ENCODE measurements around the gene ZNF135.

Gene ZNF135

GRCh38 chr19:58060231-58060630 is 1.1 kb downstream of the ZNF135 start:
- H3K36me3 ChIP-seq (ENCODE audit: control insufficient read depth in 2 of 2, insufficient read depth in 1 of 2, low read length in 2 of 2): no peaks in the 10 kb centered on the region
- no peak overlapping the region for H3K27ac ChIP-seq (ENCODE audit: extremely low read depth, low read depth, low read length)
- CTCF ChIA-PET: no interaction called here
- no peaks in the 10 kb centered on the region; the same call in 1 of the 2 replicates for H3K9me3 ChIP-seq (ENCODE audit: control insufficient read depth, insufficient read depth, low read depth, low read length)
- H3K4me3 ChIP-seq (ENCODE audit: low read depth, low read length): no peak overlapping the region
- H3K4me1 ChIP-seq (ENCODE audit: control insufficient read depth, insufficient read depth, low read length): no peaks in the 10 kb centered on the region
- TF ChIP-seq ZNF664 (tag by site-specific recombination; IDR thresholded peaks at IDR 0.05) (no peak), ZNF704 (tag by site-specific recombination; IDR thresholded peaks at IDR 0.05) (no peak), ZNF701 (tag by site-specific recombination; IDR thresholded peaks at IDR 0.05) (no peak), ZNF24 (tag by site-specific recombination; IDR thresholded peaks at IDR 0.05) (no peak), ZNF311 (tag by site-specific recombination; IDR thresholded peaks at IDR 0.05; ENCODE audit: borderline replicate concordance) (no peak), ZSCAN23 (tag by site-specific recombination; IDR thresholded peaks at IDR 0.05) (no peak), ZNF394 (tag by site-specific recombination; IDR thresholded peaks at IDR 0.05; ENCODE audit: borderline replicate concordance) (no peak), SALL2 (tag by site-specific recombination; IDR thresholded peaks at IDR 0.05; ENCODE audit: borderline replicate concordance) (no peak), ZNF214 (tag by site-specific recombination; IDR thresholded peaks at IDR 0.05; ENCODE audit: borderline replicate concordance) (no peak), GLIS1 (tag by site-specific recombination; IDR thresholded peaks at IDR 0.05) (no peak), ZNF366 (tag by site-specific recombination; conservative IDR thresholded peaks at IDR 0.05) (no peak), ZNF26 (tag by site-specific recombination; IDR thresholded peaks at IDR 0.05) (no peak), IKZF3 (tag by site-specific recombination; IDR thresholded peaks at IDR 0.05) (no peak), ZBTB8A (tag by site-specific recombination; IDR thresholded peaks at IDR 0.05) (no peak), ZNF19 (tag by site-specific recombination; IDR thresholded peaks at IDR 0.05; ENCODE audit: low read depth) (no peak), EGR2 (tag by site-specific recombination; IDR thresholded peaks at IDR 0.05; ENCODE audit: low read depth) (no peak), ZNF510 (tag by site-specific recombination; IDR thresholded peaks at IDR 0.05; ENCODE audit: insufficient replicate concordance) (no peak), SCRT2 (tag by site-specific recombination; IDR thresholded peaks at IDR 0.05) (no peak), ZNF585B (tag by site-specific recombination; IDR thresholded peaks at IDR 0.05) (no peak), SP7 (tag by site-specific recombination; IDR thresholded peaks at IDR 0.05) (no peak)
- POLR2A ChIA-PET: interaction anchor here (2.3 kb wide), 1 partner anchor 58 kb away, joined by 12 read pairs; the partner anchor contains the start of gene ZNF606

- H3K4me1 ChIP-seq (ENCODE audit: control insufficient read depth, insufficient read depth, low read length): no peaks in the 10 kb centered on the region
- no peak overlapping the region for H3K27ac ChIP-seq (ENCODE audit: extremely low read depth, low read depth, low read length)
- CTCF ChIA-PET: interaction anchor here (0.7 kb wide), 1 partner anchor 14 kb away, joined by 3 read pairs; no protein-coding TSS in a partner anchor
- no peaks in the 10 kb centered on the region for H3K36me3 ChIP-seq (ENCODE audit: control insufficient read depth in 2 of 2, insufficient read depth in 1 of 2, low read length in 2 of 2)
- POLR2A ChIA-PET: no interaction called here
- no peak for TF ChIP-seq ZNF501 (tag by site-specific recombination; IDR thresholded peaks at IDR 0.05)
- TF ChIP-seq ZNF48 (tag by site-specific recombination; IDR thresholded peaks at IDR 0.05): no peak
- TF ChIP-seq ZNF677 (tag by site-specific recombination; IDR thresholded peaks at IDR 0.05): no peak
- TF ChIP-seq ZNF248 (tag by site-specific recombination; IDR thresholded peaks at IDR 0.05): no peak
- TF ChIP-seq ZSCAN30 (tag by site-specific recombination; IDR thresholded peaks at IDR 0.05): no peak
- TF ChIP-seq ZBTB21 (tag by site-specific recombination; IDR thresholded peaks at IDR 0.05): no peak
- TF ChIP-seq ZNF391 (tag by site-specific recombination; IDR thresholded peaks at IDR 0.05; ENCODE audit: borderline replicate concordance, low read depth): no peak
- no peak for TF ChIP-seq ZNF645 (tag by site-specific recombination; IDR thresholded peaks at IDR 0.05)
- no peak for TF ChIP-seq KLF7 (tag by site-specific recombination; IDR thresholded peaks at IDR 0.05; ENCODE audit: borderline replicate concordance)
- no peak for TF ChIP-seq SCRT2 (tag by site-specific recombination; IDR thresholded peaks at IDR 0.05)
- no peak for TF ChIP-seq SCRT1 (tag by site-specific recombination; IDR thresholded peaks at IDR 0.05; ENCODE audit: borderline replicate concordance)
- TF ChIP-seq ZNF169 (tag by site-specific recombination; IDR thresholded peaks at IDR 0.05): no peak
- TF ChIP-seq YY1 (tag by site-specific recombination; IDR thresholded peaks at IDR 0.05): no peak
- no peak for TF ChIP-seq ZNF660 (tag by site-specific recombination; IDR thresholded peaks at IDR 0.05)
- TF ChIP-seq ZNF837 (tag by site-specific recombination; IDR thresholded peaks at IDR 0.05): no peak
- no peaks in the 10 kb centered on the region; the same call in none of the 2 replicates for H3K9me3 ChIP-seq (ENCODE audit: control insufficient read depth, insufficient read depth, low read depth, low read length)
- no peak overlapping the region for H3K4me3 ChIP-seq (ENCODE audit: low read depth, low read length)
Observed at GRCh38 chr19:58063712-58064111, 4.6 kb downstream of the ZNF135 start.

Measured in HEK293 (cell line).